Esophagus squamous epithelium (tissue), 4 donors: ENCODE data around the gene NOP10.

Experiments used
- CTCF ChIP-seq, 6 experiments: fragments of 450-650 bp in 4 of 6; fragments of 200-600 bp in 2 of 6; sonication (generic) in 2 of 6; IDR thresholded peaks; one replicate each; pipeline ENCODE4 v1.5.1; 2016 to 2019; ENCODE audit warnings: antibody characterized with exemption in 6 of 6, mild to moderate bottlenecking in 4 of 6, moderate library complexity in 4 of 6
- POLR2A ChIP-seq, 4 donors: fragments of 450-650 bp; IDR thresholded peaks; one replicate each; pipeline ENCODE4 v1.6.1; 2017; ENCODE audit warnings: antibody characterized with exemption in 4 of 4, mild to moderate bottlenecking in 4 of 4, moderate library complexity in 3 of 4

GRCh38 chr15:34337557-34338306, 5.2 kb downstream of the NOP10 start, which contains the start of gene SLC12A6:
- TF ChIP-seq CTCF (IDR thresholded peaks at IDR 0.05) (no peak), POLR2A (IDR thresholded peaks at IDR 0.05) (peak in 3 of 4 donors; percentile 74 to 93 (median 86))
